HK-2 (cell line): Measurements from ENCODE around the gene BRD3OS.
"Not testable (repeated sequence)": the region's sequence is repeated elsewhere in the genome, so short reads cannot be mapped to it uniquely, and the experiment has no call there.

ENCODE experiments used
- DNase-seq: peaks from one replicate; pipeline ENCODE4 v3.0.0-alpha.2; 2018; ENCODE audit not compliant: unreplicated experiment

BRD3OS gene

GRCh38 chr9:134063571-134064450 lies 38.5 kb downstream of the BRD3OS start:
- no peak for DNase-seq

GRCh38 chr9:134064711-134065110 lies 39.4 kb downstream of the BRD3OS start:
- DNase-seq = no peak

GRCh38 chr9:134065612-134066419 lies 40.5 kb downstream of the BRD3OS start:
- no peak for DNase-seq

GRCh38 chr9:134066526-134066912 lies 41.2 kb downstream of the BRD3OS start:
- no peak for DNase-seq

GRCh38 chr9:134066913-134067851 lies 41.9 kb downstream of the BRD3OS start:
- DNase-seq = peak; percentile 29

- peak; percentile 77 for DNase-seq
Observed at GRCh38 chr9:134067904-134068743, 42.8 kb downstream of the BRD3OS start, which contains the start of gene BRD3. BRD3 (minus strand) TSS chr9:134068026; CDS start chr9:134053477, 14,549 bp downstream.

- DNase-seq = no peak
Observed at GRCh38 chr9:134068744-134069479, 43.6 kb downstream of the BRD3OS start.

GRCh38 chr9:134069480-134070399 lies 44.5 kb downstream of the BRD3OS start:
- DNase-seq = no peak

GRCh38 chr9:134071149-134071548 lies 45.9 kb downstream of the BRD3OS start:
- no peak for DNase-seq

- not testable (repeated sequence) for DNase-seq
Observed at GRCh38 chr9:134072683-134073082, 47.4 kb downstream of the BRD3OS start.

- DNase-seq = no peak
Observed at GRCh38 chr9:134073500-134073899, 48.2 kb downstream of the BRD3OS start.

GRCh38 chr9:134075689-134076088 lies 50.4 kb downstream of the BRD3OS start:
- DNase-seq = not testable (repeated sequence)

- no peak for DNase-seq
Observed at GRCh38 chr9:134076644-134077043, 51.4 kb downstream of the BRD3OS start.
